Pancreas (tissue), 10 donors: ENCODE measurements around the gene AXDND1. TPM values are rescaled to one million over a fixed set of nuclear protein-coding genes. Genes with fewer than 3 reads are reported as not detected.

Source experiments
- ATAC-seq, 4 donors: fragments of 200-7000 bp; cut with Tn5 transposase; one replicate each; pipeline versions ENCODE4 v1.8.0 to v1.9.1; 2020; ENCODE audit warnings: mild to moderate bottlenecking in 4 of 4, moderate library complexity in 4 of 4
- DNase-seq, 6 donors: peaks; one replicate each; pipeline ENCODE4 v3.0.0-alpha.2; 2020
- FAIRE-seq: peaks from 2 replicates; lab custom pipeline; 2012; peaks lifted over from hg19 to GRCh38; lab: Jason Lieb, UNC
- H3K27ac ChIP-seq, 4 donors: fragments of 200-600 bp; sonication (generic); 1 replicate in 3 of 4; 2 replicates in 1 of 4; pipeline versions ENCODE4 v1.5.0 to v1.8.0; 2020
- H3K27me3 ChIP-seq, 4 donors: fragments of 200-600 bp; one replicate each; pipeline ENCODE4 v1.8.0; 2021
- H3K36me3 ChIP-seq, 3 donors: fragments of 200-600 bp; sonication (generic) in 1 of 3; one replicate each; pipeline versions ENCODE4 v1.5.0 to v1.8.0; 2020 to 2021
- H3K4me1 ChIP-seq, 3 donors: fragments of 200-600 bp; one replicate each; pipeline ENCODE4 v1.8.0; 2021
- H3K4me3 ChIP-seq, 4 donors: fragments of 200-600 bp; sonication (generic) in 2 of 4; one replicate each; pipeline versions ENCODE4 v1.5.0 to v1.8.0; 2020 to 2021
- H3K9me3 ChIP-seq, 4 donors: fragments of 200-600 bp; one replicate each; pipeline ENCODE4 v1.8.0; 2021
- CTCF ChIP-seq, 4 donors: fragments of 200-600 bp; sonication (generic) in 3 of 4; IDR thresholded peaks; one replicate each; pipeline versions ENCODE4 v1.5.0 to v1.8.0; 2021; ENCODE audit warnings: antibody characterized with exemption in 4 of 4
- WGBS, 2 donors: extraction: QIAGEN DNeasy Blood & Tissue Kit; methylation state at CpG; one replicate each; pipeline ENCODE4 v1.1.7; 2013; 5-methylcytosine and 5-hydroxymethylcytosine counted together
- intact Hi-C, 3 donors: fragments of 100-400 bp; cut with DNase I; formaldehyde crosslinking; loops; one replicate each; pipeline versions ENCODE4 v1.11.1 to v1.14.2; 2022
- polyA plus RNA-seq, 2 donors: library from polyadenylated mRNA; stranded (reverse); fragments of 200-250 nt; gene quantifications; one replicate each; pipeline ENCODE4 v1.2.3, GENCODE V29; 2013
- total RNA-seq, 6 donors: library from RNA; stranded (reverse); fragmentation: NEBNext Ultra II Directional in 4 of 6; extraction: Animal tissue kit (Norgen Biotek cat#: 25700) in 4 of 6; gene quantifications; one replicate each; pipeline versions ENCODE4 v1.2.1 to v1.2.4, GENCODE V29; 2021 to 2023
- donor health status: healthy with polysubstance abuse.
- donor health status: DM: no; HTN: no; CAD: no; lungs with moderate emphysema.
- donor health status: DM: no; HTN: no; CAD: no.
- donor health status: control.
- donor health status: control.
- donor health status: Bipolar disorder and iron deficiency.
- donor health status: DM: yes; HTN: yes; CAD: no.
- donor health status: DM: no; HTN: no; CAD: no.
- donor health status: DM: no; HTN: no; CAD: no.
- donor health status: DM: yes; HTN: yes; CAD: no.

Gene AXDND1
- total and polyA plus RNA-seq, 8 donors, result 0.09 to 0.45 (median 0.34) TPM; not detected in 2

GRCh38 chr1:179529482-179530195 lies 163.9 kb downstream of the AXDND1 start:
- WGBS, 2 donors, result 82 to 86% methylated on average over 8 of the region's 8 CpGs
- H3K9me3 ChIP-seq, result no peaks in the 10 kb centered on the region
- H3K36me3 ChIP-seq, result no peaks in the 10 kb centered on the region
- no peak overlapping the region for H3K4me3 ChIP-seq
- H3K27ac ChIP-seq, result no peak overlapping the region
- H3K4me1 ChIP-seq, result no peaks in the 10 kb centered on the region
- ATAC-seq, result no peak
- FAIRE-seq, result no peak
- intact Hi-C loops, result no loop called here
- DNase-seq, result no peak
- no peak for TF ChIP-seq CTCF (IDR thresholded peaks at IDR 0.05)
- no peaks in the 10 kb centered on the region for H3K27me3 ChIP-seq

- TF ChIP-seq CTCF (IDR thresholded peaks at IDR 0.05), result no peak
- no peak for FAIRE-seq
- Histone ChIP-seq H3K27ac (no peak overlapping the region), H3K36me3 (no peaks in the 10 kb centered on the region), H3K4me3 (no peak overlapping the region), H3K4me1 (no peaks in the 10 kb centered on the region), H3K9me3 (no peaks in the 10 kb centered on the region), H3K27me3 (no peaks in the 10 kb centered on the region)
- no peak for DNase-seq
- WGBS, 2 donors, result 67 to 92% methylated on average over 1 of the region's 1 CpG
- intact Hi-C loops, result no loop called here
- ATAC-seq, result no peak
Observed at GRCh38 chr1:179530352-179530751, 164.6 kb downstream of the AXDND1 start.

- DNase-seq, result no peak
- no peak overlapping the region for H3K27ac ChIP-seq
- no peak for TF ChIP-seq CTCF (IDR thresholded peaks at IDR 0.05)
- no peak for ATAC-seq
- H3K27me3 ChIP-seq, result no peaks in the 10 kb centered on the region
- peak; percentile 5 for FAIRE-seq
- 61 to 67% methylated on average over 2 of the region's 2 CpGs for WGBS, 2 donors
- H3K36me3 ChIP-seq, result no peaks in the 10 kb centered on the region
- intact Hi-C loops, result no loop called here
- H3K9me3 ChIP-seq, result no peaks in the 10 kb centered on the region
- no peak overlapping the region for H3K4me3 ChIP-seq
- no peaks in the 10 kb centered on the region for H3K4me1 ChIP-seq
Observed at GRCh38 chr1:179541774-179542173, 176.0 kb downstream of the AXDND1 start.

- intact Hi-C loops, result no loop called here
- H3K4me3 ChIP-seq, result no peak overlapping the region
- 16% methylated on average over 3 of the region's 3 CpGs for WGBS, 2 donors
- DNase-seq (peak in 3 of 6 donors; percentile 9 to 26 (median 17)), ATAC-seq (peak; percentile 25 to 83 (median 61)), FAIRE-seq (no peak)
- peaks cover 0 to 5% (median 0%) of the 10 kb centered on the region in 3 donors for H3K4me1 ChIP-seq
- H3K27ac ChIP-seq, result no peak overlapping the region
- no peaks in the 10 kb centered on the region for H3K36me3 ChIP-seq
- H3K27me3 ChIP-seq, result no peaks in the 10 kb centered on the region
- no peaks in the 10 kb centered on the region for H3K9me3 ChIP-seq
- no peak for TF ChIP-seq CTCF (IDR thresholded peaks at IDR 0.05)
Observed at GRCh38 chr1:179545321-179545720, 179.6 kb downstream of the AXDND1 start.

- 87 to 90% methylated on average over 2 of the region's 2 CpGs for WGBS, 2 donors
- intact Hi-C loops, result no loop called here
Observed at GRCh38 chr1:179547021-179547535, 181.3 kb downstream of the AXDND1 start.

More at GRCh38 chr1:179547021-179547535, 181.3 kb downstream of the AXDND1 start:
- H3K4me3 ChIP-seq, result no peak overlapping the region
- TF ChIP-seq CTCF (IDR thresholded peaks at IDR 0.05), result no peak
- no peaks in the 10 kb centered on the region for H3K36me3 ChIP-seq
- no peak for ATAC-seq
- FAIRE-seq, result no peak
- H3K27me3 ChIP-seq, result no peaks in the 10 kb centered on the region
- no peak overlapping the region for H3K27ac ChIP-seq
- H3K9me3 ChIP-seq, result no peaks in the 10 kb centered on the region
- H3K4me1 ChIP-seq, result peaks cover 0 to 5% (median 0%) of the 10 kb centered on the region in 3 donors
- DNase-seq, result no peak
